GM10266 (cell line): ENCODE measurements around the gene NCAPD3.

Experiments
- DNase-seq: peaks from one replicate; pipeline ENCODE4 v3.0.0; 2012; ENCODE audit errors: extremely low spot score
- CTCF ChIP-seq: IDR thresholded peaks from 2 replicates; pipeline ENCODE4 v1.5.1; 2012; ENCODE audit warnings: mild to moderate bottlenecking, low read depth; ENCODE audit not compliant: control insufficient read depth, insufficient read depth; ENCODE audit errors: missing control alignments

Gene NCAPD3

GRCh38 chr11:134223836-134224709 is at the start of gene NCAPD3, which contains the start of gene VPS26B:
NCAPD3 (minus strand) TSS chr11:134223967; CDS start chr11:134223926, 41 bp downstream.
VPS26B (plus strand) TSS chr11:134224671; CDS start chr11:134225123, 452 bp downstream.
- no peak for TF ChIP-seq CTCF
- DNase-seq = peak; percentile 98

- TF ChIP-seq CTCF = no peak
- no peak for DNase-seq
Measured at GRCh38 chr11:134273317-134273712, 49.5 kb upstream of the NCAPD3 start.

GRCh38 chr11:134272381-134273316 is 48.9 kb upstream of the NCAPD3 start:
- no peak for TF ChIP-seq CTCF
- DNase-seq = no peak

GRCh38 chr11:134271978-134272377 is 48.2 kb upstream of the NCAPD3 start:
- DNase-seq = no peak
- TF ChIP-seq CTCF = no peak

GRCh38 chr11:134270250-134270714 is 46.5 kb upstream of the NCAPD3 start:
- no peak for DNase-seq
- no peak for TF ChIP-seq CTCF

- no peak for DNase-seq
- no peak for TF ChIP-seq CTCF
Measured at GRCh38 chr11:134267966-134268365, 44.2 kb upstream of the NCAPD3 start.
